PC-9 (cell line): ENCODE measurements around the gene KLC1. TPM values are rescaled to one million over a fixed set of nuclear protein-coding genes. Genes with fewer than 3 reads are reported as not detected.

Source experiments
- BruUV-seq: library from RNA; stranded (reverse); fragments of 400-500 nt; replicated peaks from 2 replicates; lab custom pipeline; 2021; lab: Mats Ljungman, UMichigan
- CTCF ChIA-PET: fragments of 300-600 bp; sonication (Branson Sonifier 250); formaldehyde crosslinking; loops from one replicate; lab custom pipeline; 2022; ENCODE audit warnings: antibody characterized with exemption; lab: Charles Lee
- POLR2A ChIA-PET: fragments of 300-600 bp; sonication (Branson Sonifier 250); formaldehyde crosslinking; loops from one replicate; lab custom pipeline; 2022; ENCODE audit warnings: antibody characterized with exemption; ENCODE audit not compliant: unreplicated experiment; lab: Charles Lee
- DNase-seq, 2 experiments: peaks; one replicate each; pipeline versions ENCODE4 v3.0.0 to v3.0.0-alpha.2; 2015 to 2022; ENCODE audit warnings: mixed read lengths in 1 of 2
- H2AFZ ChIP-seq: fragments of 200-600 bp; sonication (generic); 2 replicates; pipeline ENCODE4 v1.8.1; 2017; ENCODE audit warnings: antibody characterized with exemption
- H3F3A ChIP-seq: fragments of 200-600 bp; sonication (generic); 2 replicates; pipeline ENCODE4 v1.8.1; 2017; ENCODE audit warnings: antibody characterized with exemption, mild to moderate bottlenecking, low read depth; ENCODE audit not compliant: insufficient read depth
- H3K27ac ChIP-seq: fragments of 200-600 bp; sonication (generic); 2 replicates; pipeline ENCODE4 v1.6.1; 2016; ENCODE audit warnings: mixed run types
- H3K27me3 ChIP-seq: fragments of 200-600 bp; sonication (generic); 2 replicates; pipeline ENCODE4 v1.6.1; 2016; ENCODE audit warnings: low read depth, mixed run types; ENCODE audit not compliant: insufficient read depth
- H3K36me3 ChIP-seq: fragments of 200-600 bp; sonication (generic); 2 replicates; pipeline ENCODE4 v1.6.1; 2016; ENCODE audit warnings: low read depth, mixed run types
- H3K4me1 ChIP-seq: fragments of 200-600 bp; sonication (generic); replicated peaks from 2 replicates; pipeline ENCODE4 v1.6.1; 2016; ENCODE audit warnings: mixed run types; ENCODE audit not compliant: insufficient read depth
- H3K4me2 ChIP-seq: fragments of 200-600 bp; sonication (generic); 2 replicates; pipeline ENCODE4 v1.6.1; 2017; ENCODE audit warnings: mixed run types
- H3K4me3 ChIP-seq: fragments of 200-600 bp; sonication (generic); 2 replicates; pipeline ENCODE4 v1.6.1; 2016; ENCODE audit warnings: mixed run types
- H3K79me2 ChIP-seq: fragments of 200-600 bp; sonication (generic); 2 replicates; pipeline ENCODE4 v1.6.1; 2017; ENCODE audit warnings: low read depth, mixed run types
- H3K9me2 ChIP-seq: fragments of 200-600 bp; sonication (generic); 2 replicates; pipeline ENCODE4 v1.8.1; 2017; ENCODE audit warnings: mild to moderate bottlenecking; ENCODE audit not compliant: insufficient read depth
- H3K9me3 ChIP-seq: fragments of 200-600 bp; sonication (generic); 2 replicates; pipeline ENCODE4 v1.8.1; 2016; ENCODE audit warnings: low read depth; ENCODE audit not compliant: insufficient read depth
- H4K20me1 ChIP-seq: fragments of 200-600 bp; sonication (generic); 2 replicates; pipeline ENCODE4 v1.8.1; 2017; ENCODE audit not compliant: insufficient read depth
- CTCF ChIP-seq: fragments of 200-600 bp; sonication (generic); conservative IDR thresholded peaks from 2 replicates; pipeline ENCODE4 v1.6.1; 2017; ENCODE audit warnings: mixed run types, antibody characterized with exemption, mild to moderate bottlenecking, moderate library complexity
- EZH2 ChIP-seq: fragments of 200-600 bp; sonication (generic); IDR thresholded peaks from 2 replicates; pipeline ENCODE4 v1.8.0; 2017; ENCODE audit warnings: antibody characterized with exemption, low read depth
- intact Hi-C: fragments of 100-400 bp; cut with micrococcal nuclease; formaldehyde crosslinking; loops from one replicate; pipeline ENCODE4 v1.10.0; 2022; ENCODE audit not compliant: unreplicated experiment
- total RNA-seq: library from RNA; stranded (reverse); gene quantifications from 2 replicates; pipeline ENCODE4 v1.2.3, GENCODE V29; 2021

Gene KLC1
- total RNA-seq, 1 experiment from 2014 or later: 254 TPM

DNA sequence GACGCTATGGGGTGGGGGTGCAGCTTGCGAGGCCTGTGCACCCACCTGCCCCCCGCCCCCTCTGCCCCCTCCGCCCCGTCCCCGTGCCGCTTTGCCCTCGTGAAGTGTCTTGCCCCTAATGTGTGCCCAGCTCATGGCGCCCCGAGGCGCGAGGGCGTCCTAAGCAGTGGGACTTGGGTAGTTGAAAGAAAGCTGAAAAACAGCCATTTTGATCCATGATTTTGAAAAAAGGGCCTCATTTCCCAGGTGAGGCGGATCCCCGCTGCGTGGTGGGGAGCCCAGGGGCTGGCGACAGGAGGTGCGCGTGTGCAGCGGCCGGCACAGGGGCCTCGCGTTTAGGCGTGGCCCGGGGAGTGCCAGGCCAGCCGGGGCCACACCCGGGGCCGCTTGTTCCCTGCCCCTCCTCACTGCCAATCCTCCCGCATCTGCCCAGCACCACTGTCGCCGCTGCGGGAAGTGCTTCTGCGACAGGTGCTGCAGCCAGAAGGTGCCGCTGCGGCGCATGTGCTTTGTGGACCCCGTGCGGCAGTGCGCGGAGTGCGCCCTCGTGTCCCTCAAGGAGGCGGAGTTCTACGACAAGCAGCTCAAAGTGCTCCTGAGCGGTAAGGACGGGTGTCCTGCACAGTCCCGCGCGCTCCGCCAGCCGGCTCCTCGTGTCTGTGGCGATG is 98.4 kb downstream of the KLC1 start:
- Histone ChIP-seq H3K36me3 (peaks cover 14% of the 10 kb centered on the region; the same call in 1 of the 2 replicates), H3K4me2 (no peak overlapping the region), H3K9me2 (no peaks in the 10 kb centered on the region), H3K4me1 (no peaks in the 10 kb centered on the region), H4K20me1 (peaks cover 33% of the 10 kb centered on the region), H3K79me2 (peaks cover 21% of the 10 kb centered on the region), H3F3A (no peaks in the 10 kb centered on the region), H2AFZ (no peak overlapping the region), H3K27ac (no peak overlapping the region), H3K4me3 (no peak overlapping the region), H3K27me3 (no peaks in the 10 kb centered on the region), H3K9me3 (no peaks in the 10 kb centered on the region)
- intact Hi-C loops: no loop called here
- CTCF ChIA-PET: no interaction called here
- no peak for DNase-seq
- TF ChIP-seq EZH2 (no peak), CTCF (no peak)
- no TSS peak for BruUV-seq
- POLR2A ChIA-PET: no interaction called here

DNA sequence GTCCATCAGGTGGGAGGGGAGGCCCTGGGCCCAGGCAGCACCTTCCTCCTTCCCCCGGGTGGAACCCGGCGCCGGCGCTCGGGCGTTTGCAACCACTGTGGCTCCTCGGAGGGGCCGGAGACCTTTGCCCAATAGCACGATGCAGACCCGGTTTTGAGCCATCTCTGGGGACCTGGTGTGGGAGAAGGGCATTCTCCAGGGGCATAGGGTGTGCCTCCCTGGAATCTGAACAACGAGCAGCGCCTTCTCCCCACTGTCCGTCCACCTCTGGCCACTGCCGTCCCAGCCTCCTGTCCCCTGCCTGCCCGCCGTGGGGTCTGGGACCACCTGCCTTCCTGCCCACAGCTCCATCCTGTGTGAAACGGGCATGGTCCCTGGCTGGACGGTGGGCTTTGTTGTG is 99.1 kb downstream of the KLC1 start:
- peaks cover 4% of the 10 kb centered on the region; the same call in 1 of the 2 replicates for H3F3A ChIP-seq
- no peak overlapping the region for H3K4me2 ChIP-seq
- H3K9me3 ChIP-seq: no peaks in the 10 kb centered on the region
- H3K36me3 ChIP-seq: peaks cover 14% of the 10 kb centered on the region; the same call in 1 of the 2 replicates
- H3K79me2 ChIP-seq: peaks cover 14% of the 10 kb centered on the region
- intact Hi-C loops: no loop called here
- H4K20me1 ChIP-seq: peaks cover 31% of the 10 kb centered on the region
- no peak overlapping the region for H2AFZ ChIP-seq
- H3K27ac ChIP-seq: no peak overlapping the region
- H3K27me3 ChIP-seq: no peaks in the 10 kb centered on the region
- no peaks in the 10 kb centered on the region for H3K4me1 ChIP-seq
- ChIA-PET POLR2A (no interaction called here), CTCF (no interaction called here)
- no peaks in the 10 kb centered on the region for H3K9me2 ChIP-seq
- no peak for DNase-seq
- BruUV-seq: no TSS peak
- H3K4me3 ChIP-seq: no peak overlapping the region
- TF ChIP-seq EZH2: no peak
- TF ChIP-seq CTCF: no peak

DNA sequence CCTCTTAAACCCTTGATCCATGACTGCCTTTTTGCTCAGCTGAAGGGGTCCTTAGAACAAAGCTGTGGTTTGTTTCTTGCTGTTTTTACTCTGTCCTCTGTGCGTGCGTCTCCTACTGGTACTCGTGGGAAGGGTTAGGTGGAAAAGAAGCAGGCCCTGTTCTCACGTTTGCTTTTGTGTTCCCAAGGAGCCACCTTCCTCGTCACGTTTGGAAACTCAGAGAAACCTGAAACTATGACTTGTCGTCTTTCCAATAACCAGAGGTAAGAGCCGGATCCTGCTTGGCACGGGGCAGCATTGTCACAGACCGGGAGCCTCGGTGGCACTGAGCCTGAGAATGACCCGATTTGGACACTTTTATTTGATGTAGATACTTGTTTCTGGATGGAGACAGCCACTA is 99.7 kb downstream of the KLC1 start:
- no peak for DNase-seq
- Histone ChIP-seq H4K20me1 (peaks cover 31% of the 10 kb centered on the region), H3K79me2 (peaks cover 8% of the 10 kb centered on the region; the same call in 1 of the 2 replicates), H2AFZ (no peak overlapping the region), H3K4me3 (no peak overlapping the region), H3K4me2 (no peak overlapping the region), H3K9me3 (no peaks in the 10 kb centered on the region), H3F3A (peaks cover 6% of the 10 kb centered on the region; the same call in 1 of the 2 replicates), H3K27ac (no peak overlapping the region), H3K9me2 (no peaks in the 10 kb centered on the region), H3K27me3 (no peaks in the 10 kb centered on the region), H3K4me1 (no peaks in the 10 kb centered on the region), H3K36me3 (peaks cover 14% of the 10 kb centered on the region; the same call in 1 of the 2 replicates)
- ChIA-PET POLR2A (no interaction called here), CTCF (no interaction called here)
- BruUV-seq: no TSS peak
- TF ChIP-seq CTCF: no peak
- intact Hi-C loops: no loop called here
